ENCODE data around the gene TMC5. TPM values are rescaled to one million over a fixed set of nuclear protein-coding genes. Genes with fewer than 3 reads are reported as not detected.

The TMC5 gene
- total and polyA plus RNA-seq, 2 of the 13 experiments (the other 11 are each of a cell fraction or from before 2014, with no cell fraction given), result 0.09 to 0.41 TPM

GRCh38 chr16:19446886-19447285 is 29.2 kb downstream of the TMC5 start:
- CTCF ChIA-PET (ENCODE audit: low intra/inter-chr PET ratio, low total read pairs), result no interaction called here

DNA sequence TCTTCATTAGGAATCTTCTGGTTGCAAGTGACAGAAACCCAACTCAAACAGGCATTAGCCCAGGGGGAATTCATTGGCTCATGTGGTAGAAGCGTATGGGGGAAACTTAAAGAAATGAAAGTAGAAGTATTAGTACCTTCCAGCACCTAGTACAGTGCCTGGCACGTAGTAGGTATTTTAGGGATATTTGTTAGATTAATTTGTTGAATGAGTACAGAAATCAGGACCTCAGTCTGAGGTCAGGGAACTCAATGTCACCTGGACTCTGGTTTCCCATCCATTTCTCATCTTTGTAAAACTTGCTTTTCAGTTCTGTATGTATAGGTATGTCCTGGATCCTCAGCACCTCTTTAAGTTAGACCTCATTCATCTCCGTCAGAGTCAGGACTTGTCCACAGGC is 32.5 kb downstream of the TMC5 start:
- no peak for DNase-seq (ENCODE audit: low spot score)
- H3K27me3 ChIP-seq (ENCODE audit: control insufficient read depth in 1 of 2, insufficient read depth in 2 of 2, low read length in 2 of 2), result peaks cover 0 to 8% of the 10 kb centered on the region in 2 experiments; a peak in 2 of 5 replicates
- no peak overlapping the region for H3K27ac ChIP-seq (ENCODE audit: extremely low read length, insufficient read depth, low read length)
- in situ Hi-C loops (cut with HindIII; ENCODE audit: extremely low pct_ligation_motif_present, low pct_unique_long_range_greater_than_20kb) (no loop called here), intact Hi-C loops (cut with micrococcal nuclease; ENCODE audit: unreplicated experiment) (no loop called here)
- no peak overlapping the region for H2AFZ ChIP-seq (ENCODE audit: low read length)
- H3K79me2 ChIP-seq (ENCODE audit: insufficient read depth, low read length), result no peaks in the 10 kb centered on the region
- no peak for ATAC-seq
- H4K20me1 ChIP-seq (ENCODE audit: insufficient read depth, low read length), result no peaks in the 10 kb centered on the region
- no peak overlapping the region for H3K4me3 ChIP-seq (replicated peaks in 1 of 3; ENCODE audit: insufficient read depth in 1 of 3, low read depth in 2 of 3, low read length in 3 of 3)
- ChIA-PET CTCF (ENCODE audit: low intra/inter-chr PET ratio, low total read pairs) (no interaction called here), POLR2A (no interaction called here)
- no peak for TF ChIP-seq FOXO1 (CRISPR knock-in tag; IDR thresholded peaks at IDR 0.05)
- peak; percentile 67 for TF ChIP-seq CREB1 (IDR thresholded peaks at IDR 0.05)
- TF ChIP-seq CREB1 (CRISPR knock-in tag; IDR thresholded peaks at IDR 0.05), result no peak
- TF ChIP-seq ZKSCAN1 (IDR thresholded peaks at IDR 0.05; ENCODE audit: low read length), result peak; percentile 72; the same call in 1 of the 2 replicates
- no peak overlapping the region for H3K9ac ChIP-seq (ENCODE audit: insufficient read depth, low read depth, low read length)
- H3K4me1 ChIP-seq (ENCODE audit: insufficient read depth, low read length), result no peaks in the 10 kb centered on the region
- no peak overlapping the region for H3K4me2 ChIP-seq (ENCODE audit: low read depth, low read length)
- H3K9me3 ChIP-seq (ENCODE audit: low read length), result 0 out of 2 replicates have a peak, but pooled peaks cover 3% of the 10 kb centered on the region
- BruUV-seq (replicated peaks), result no TSS peak
- FAIRE-seq, result no peak
- WGBS (ENCODE audit: low lambda C conversion rate), result 27% methylated on average over 3 of the region's 3 CpGs
- H3K36me3 ChIP-seq (replicated peaks in 1 of 2; ENCODE audit: control insufficient read depth in 1 of 2, insufficient read depth in 2 of 2, low read length in 2 of 2), result no peaks in the 10 kb centered on the region

More at GRCh38 chr16:19446886-19447285, 29.2 kb downstream of the TMC5 start:
- DNase-seq (ENCODE audit: low spot score), result no peak
- Histone ChIP-seq H4K20me1 (ENCODE audit: insufficient read depth, low read length) (no peaks in the 10 kb centered on the region), H3K27me3 (ENCODE audit: control insufficient read depth in 1 of 2, insufficient read depth in 2 of 2, low read length in 2 of 2) (peaks cover 0 to 4% of the 10 kb centered on the region in 2 experiments; a peak in 1 of 5 replicates), H3K36me3 (replicated peaks in 1 of 2; ENCODE audit: control insufficient read depth in 1 of 2, insufficient read depth in 2 of 2, low read length in 2 of 2) (no peaks in the 10 kb centered on the region), H3K9ac (ENCODE audit: insufficient read depth, low read depth, low read length) (no peak overlapping the region), H2AFZ (ENCODE audit: low read length) (no peak overlapping the region), H3K4me1 (ENCODE audit: insufficient read depth, low read length) (no peaks in the 10 kb centered on the region), H3K79me2 (ENCODE audit: insufficient read depth, low read length) (no peaks in the 10 kb centered on the region), H3K9me3 (ENCODE audit: low read length) (0 out of 2 replicates have a peak, but pooled peaks cover 3% of the 10 kb centered on the region), H3K4me2 (ENCODE audit: low read depth, low read length) (no peak overlapping the region), H3K27ac (ENCODE audit: extremely low read length, insufficient read depth, low read length) (no peak overlapping the region), H3K4me3 (replicated peaks in 1 of 3; ENCODE audit: insufficient read depth in 1 of 3, low read depth in 2 of 3, low read length in 3 of 3) (no peak overlapping the region)
- POLR2A ChIA-PET, result no interaction called here
- intact Hi-C loops (cut with micrococcal nuclease; ENCODE audit: unreplicated experiment) (no loop called here), in situ Hi-C loops (cut with HindIII; ENCODE audit: extremely low pct_ligation_motif_present, low pct_unique_long_range_greater_than_20kb) (no loop called here)
- TF ChIP-seq ZNF724P (CRISPR knock-in tag; IDR thresholded peaks at IDR 0.05; ENCODE audit: borderline replicate concordance) (no peak), RBAK (CRISPR knock-in tag; IDR thresholded peaks at IDR 0.05) (peak; percentile 91)
- FAIRE-seq, result no peak
- no TSS peak for BruUV-seq (replicated peaks)
- WGBS (ENCODE audit: low lambda C conversion rate), result 50% methylated on average over 5 of the region's 5 CpGs
- no peak for ATAC-seq
